A673 (cell line): ENCODE data around the gene AVP.
"Not testable (repeated sequence)": the region's sequence is repeated elsewhere in the genome, so short reads cannot be mapped to it uniquely, and the experiment has no call there.

Experiments used
- CTCF ChIP-seq: fragments of 300-800, 200-600 bp; sonication (generic); conservative IDR thresholded peaks from 2 replicates; pipeline ENCODE4 v1.5.1; 2017; ENCODE audit warnings: low read depth, mild to moderate bottlenecking, antibody characterized with exemption, low read length, moderate library complexity, mixed read lengths
- EZH2 ChIP-seq: fragments of 200-600 bp; sonication (generic); IDR thresholded peaks from 2 replicates; pipeline ENCODE4 v1.6.1; 2017; ENCODE audit warnings: borderline replicate concordance, low read depth, mild to moderate bottlenecking, mixed read lengths, antibody characterized with exemption, low read length; ENCODE audit not compliant: poor library complexity, severe bottlenecking

- not testable (repeated sequence) for TF ChIP-seq CTCF, EZH2
Measured at GRCh38 chr20:3124163-3124562, 39.6 kb upstream of the AVP start.
